ENCODE measurements around the gene SRRM4. TPM values are rescaled to one million over a fixed set of nuclear protein-coding genes. Genes with fewer than 3 reads are reported as not detected.

SRRM4 gene
- total RNA-seq, 1 donor = not detected

GRCh38 chr12:118982984-118983761 is 1.8 kb downstream of the SRRM4 start:
- TF ChIP-seq, protein P1, sequence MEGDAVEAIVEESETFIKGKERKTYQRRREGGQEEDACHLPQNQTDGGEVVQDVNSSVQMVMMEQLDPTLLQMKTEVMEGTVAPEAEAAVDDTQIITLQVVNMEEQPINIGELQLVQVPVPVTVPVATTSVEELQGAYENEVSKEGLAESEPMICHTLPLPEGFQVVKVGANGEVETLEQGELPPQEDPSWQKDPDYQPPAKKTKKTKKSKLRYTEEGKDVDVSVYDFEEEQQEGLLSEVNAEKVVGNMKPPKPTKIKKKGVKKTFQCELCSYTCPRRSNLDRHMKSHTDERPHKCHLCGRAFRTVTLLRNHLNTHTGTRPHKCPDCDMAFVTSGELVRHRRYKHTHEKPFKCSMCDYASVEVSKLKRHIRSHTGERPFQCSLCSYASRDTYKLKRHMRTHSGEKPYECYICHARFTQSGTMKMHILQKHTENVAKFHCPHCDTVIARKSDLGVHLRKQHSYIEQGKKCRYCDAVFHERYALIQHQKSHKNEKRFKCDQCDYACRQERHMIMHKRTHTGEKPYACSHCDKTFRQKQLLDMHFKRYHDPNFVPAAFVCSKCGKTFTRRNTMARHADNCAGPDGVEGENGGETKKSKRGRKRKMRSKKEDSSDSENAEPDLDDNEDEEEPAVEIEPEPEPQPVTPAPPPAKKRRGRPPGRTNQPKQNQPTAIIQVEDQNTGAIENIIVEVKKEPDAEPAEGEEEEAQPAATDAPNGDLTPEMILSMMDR (IDR thresholded peaks at IDR 0.05; ENCODE audit: insufficient read depth, low read depth, low read length) = no peak
- DNase-seq (ENCODE audit: low read depth) = no peak
- H3K4me3 ChIP-seq (ENCODE audit: low read depth, low read length) = no peak overlapping the region

DNA sequence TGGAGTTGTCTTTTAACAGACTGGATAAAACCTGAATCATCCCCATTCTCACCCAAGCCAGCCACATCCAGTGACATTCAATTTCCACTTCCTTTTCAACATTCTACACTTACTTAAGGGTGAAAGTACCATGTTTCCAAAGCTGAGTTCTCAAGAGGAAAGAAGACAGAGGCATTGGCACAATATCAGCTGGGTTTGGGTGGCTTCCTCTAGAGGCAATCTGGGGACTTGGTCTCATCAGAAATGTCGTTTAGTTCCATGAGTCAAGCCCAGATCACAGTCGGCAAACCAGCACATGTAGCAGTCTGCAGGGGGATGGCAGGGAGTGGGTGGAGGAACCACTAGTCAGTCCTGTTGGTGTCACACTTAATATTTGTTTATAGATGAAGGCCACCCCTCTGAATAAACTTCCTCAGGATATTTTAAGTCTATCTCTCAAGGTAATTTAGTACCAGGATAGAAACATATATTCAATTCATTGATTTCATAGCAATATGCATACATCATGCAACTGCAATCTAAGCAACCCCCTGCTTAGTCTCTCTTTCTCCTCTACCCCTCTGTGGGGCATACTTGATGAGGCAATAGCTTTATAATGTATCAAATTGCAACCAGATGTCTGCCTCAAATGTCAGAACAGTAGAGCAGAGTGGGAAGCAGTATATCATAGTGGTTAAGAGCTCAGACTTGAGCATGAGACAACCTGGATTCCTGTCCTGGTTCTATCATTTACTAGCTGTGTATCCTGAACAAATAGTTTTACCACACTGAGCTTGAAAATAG is 3.0 kb downstream of the SRRM4 start:
- no peak overlapping the region for H3K4me3 ChIP-seq (ENCODE audit: low read depth, low read length)
- TF ChIP-seq, protein P1 (IDR thresholded peaks at IDR 0.05; ENCODE audit: insufficient read depth, low read depth, low read length) = no peak
- DNase-seq (ENCODE audit: low read depth) = no peak

DNA sequence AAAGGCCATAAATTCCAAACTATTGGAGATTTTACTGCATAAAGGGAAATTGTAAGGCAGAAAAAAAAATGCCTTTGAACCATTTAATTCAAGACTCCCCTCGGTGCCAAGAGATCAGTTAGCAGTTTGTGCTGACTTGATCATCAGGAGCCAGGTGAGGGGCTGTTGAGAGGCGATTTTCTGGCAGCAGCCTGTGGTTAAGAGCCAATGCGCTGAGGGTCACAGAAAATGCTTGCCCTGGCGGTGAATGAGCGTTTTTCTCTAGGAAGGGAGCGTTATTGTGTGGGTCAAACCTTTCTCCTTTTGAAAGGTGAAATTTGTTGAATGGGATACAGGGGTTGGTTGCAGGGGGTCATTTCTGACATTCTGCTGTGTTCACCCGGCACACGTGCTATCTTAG is 4.7 kb downstream of the SRRM4 start:
- TF ChIP-seq, protein P1 (IDR thresholded peaks at IDR 0.05; ENCODE audit: insufficient read depth, low read depth, low read length) = no peak
- no peak for DNase-seq (ENCODE audit: low read depth)

GRCh38 chr12:118999107-118999506 is 17.8 kb downstream of the SRRM4 start:
- H3K4me3 ChIP-seq (ENCODE audit: low read depth, low read length) = no peak overlapping the region
- DNase-seq (ENCODE audit: low read depth) = no peak
- TF ChIP-seq, protein P1 (IDR thresholded peaks at IDR 0.05; ENCODE audit: insufficient read depth, low read depth, low read length) = no peak

More for the DNA sequence above, 4.7 kb downstream of the SRRM4 start:
- H3K4me3 ChIP-seq (ENCODE audit: low read depth, low read length) = no peak overlapping the region

GRCh38 chr12:119005085-119005484 is 23.7 kb downstream of the SRRM4 start:
- H3K4me3 ChIP-seq (ENCODE audit: low read depth, low read length) = no peak overlapping the region
- TF ChIP-seq, protein P1 (IDR thresholded peaks at IDR 0.05; ENCODE audit: insufficient read depth, low read depth, low read length) = no peak
- no peak for DNase-seq (ENCODE audit: low read depth)

GRCh38 chr12:119005913-119006312 is 24.6 kb downstream of the SRRM4 start:
- DNase-seq (ENCODE audit: low read depth) = no peak
- TF ChIP-seq, protein P1 (IDR thresholded peaks at IDR 0.05; ENCODE audit: insufficient read depth, low read depth, low read length) = no peak
- no peak overlapping the region for H3K4me3 ChIP-seq (ENCODE audit: low read depth, low read length)

All from fibroblast of villous mesenchyme (primary cell).